GM12864 (cell line): Measurements from ENCODE around the gene CFAP46.

Experiments
- DNase-seq: peaks from one replicate; pipeline ENCODE4 v3.0.0-alpha.2; 2011; ENCODE audit warnings: low read depth
- H3K4me3 ChIP-seq: 2 replicates; pipeline ENCODE4 v1.5.1; 2011; ENCODE audit warnings: mild to moderate bottlenecking, low read depth, low read length, control low read depth
- TF ChIP-seq, protein P1 (sequence below): IDR thresholded peaks from 2 replicates; pipeline ENCODE4 v1.5.1; 2011; ENCODE audit warnings: low read depth, mild to moderate bottlenecking, moderate library complexity, low read length, control low read depth, inconsistent platforms; ENCODE audit errors: missing control alignments

Gene CFAP46

DNA sequence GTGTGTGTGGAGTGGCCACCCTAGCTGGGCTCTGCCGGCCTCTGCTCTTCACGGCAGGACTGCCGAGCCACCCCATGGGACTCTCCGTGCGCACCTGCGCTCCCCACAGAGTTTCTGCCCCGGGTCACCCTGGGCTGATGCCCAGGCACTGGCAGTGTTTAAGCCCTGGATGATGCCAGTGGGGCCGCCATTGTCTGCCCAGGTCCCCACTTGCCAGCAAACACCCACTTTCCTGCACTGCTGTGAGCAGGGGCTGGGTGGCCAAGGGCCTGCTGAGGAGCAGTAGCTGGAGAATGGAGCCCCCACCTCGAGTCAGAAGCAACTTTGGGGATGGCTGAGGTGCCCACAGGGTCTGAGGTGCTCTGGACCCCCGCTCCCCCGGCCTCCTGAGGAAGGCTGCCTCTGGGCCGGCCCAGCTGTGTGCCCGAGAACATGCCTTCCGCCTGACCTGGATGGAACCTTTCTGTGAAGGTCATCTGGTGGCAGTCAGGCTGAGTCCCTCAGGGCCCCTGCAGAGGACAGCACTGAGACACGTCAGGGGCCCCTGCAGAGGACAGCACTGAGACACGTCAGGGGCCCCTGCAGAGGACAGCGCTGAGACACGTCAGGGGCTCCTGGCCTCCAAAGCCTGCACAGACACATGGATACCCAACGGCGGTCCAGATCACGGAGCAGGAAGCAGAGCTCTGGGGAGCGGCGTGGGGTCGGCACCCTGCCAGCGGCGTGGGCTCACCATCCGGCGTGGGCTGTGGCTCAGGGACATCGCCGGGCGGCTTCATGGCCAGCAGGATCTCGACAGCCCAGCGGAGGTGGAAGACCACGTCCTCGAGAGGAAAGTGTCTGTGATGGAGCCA, 62.0 kb downstream of the CFAP46 start:
- TF ChIP-seq, protein P1, sequence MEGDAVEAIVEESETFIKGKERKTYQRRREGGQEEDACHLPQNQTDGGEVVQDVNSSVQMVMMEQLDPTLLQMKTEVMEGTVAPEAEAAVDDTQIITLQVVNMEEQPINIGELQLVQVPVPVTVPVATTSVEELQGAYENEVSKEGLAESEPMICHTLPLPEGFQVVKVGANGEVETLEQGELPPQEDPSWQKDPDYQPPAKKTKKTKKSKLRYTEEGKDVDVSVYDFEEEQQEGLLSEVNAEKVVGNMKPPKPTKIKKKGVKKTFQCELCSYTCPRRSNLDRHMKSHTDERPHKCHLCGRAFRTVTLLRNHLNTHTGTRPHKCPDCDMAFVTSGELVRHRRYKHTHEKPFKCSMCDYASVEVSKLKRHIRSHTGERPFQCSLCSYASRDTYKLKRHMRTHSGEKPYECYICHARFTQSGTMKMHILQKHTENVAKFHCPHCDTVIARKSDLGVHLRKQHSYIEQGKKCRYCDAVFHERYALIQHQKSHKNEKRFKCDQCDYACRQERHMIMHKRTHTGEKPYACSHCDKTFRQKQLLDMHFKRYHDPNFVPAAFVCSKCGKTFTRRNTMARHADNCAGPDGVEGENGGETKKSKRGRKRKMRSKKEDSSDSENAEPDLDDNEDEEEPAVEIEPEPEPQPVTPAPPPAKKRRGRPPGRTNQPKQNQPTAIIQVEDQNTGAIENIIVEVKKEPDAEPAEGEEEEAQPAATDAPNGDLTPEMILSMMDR: no peak
- DNase-seq: no peak
- H3K4me3 ChIP-seq: no peak overlapping the region

DNA sequence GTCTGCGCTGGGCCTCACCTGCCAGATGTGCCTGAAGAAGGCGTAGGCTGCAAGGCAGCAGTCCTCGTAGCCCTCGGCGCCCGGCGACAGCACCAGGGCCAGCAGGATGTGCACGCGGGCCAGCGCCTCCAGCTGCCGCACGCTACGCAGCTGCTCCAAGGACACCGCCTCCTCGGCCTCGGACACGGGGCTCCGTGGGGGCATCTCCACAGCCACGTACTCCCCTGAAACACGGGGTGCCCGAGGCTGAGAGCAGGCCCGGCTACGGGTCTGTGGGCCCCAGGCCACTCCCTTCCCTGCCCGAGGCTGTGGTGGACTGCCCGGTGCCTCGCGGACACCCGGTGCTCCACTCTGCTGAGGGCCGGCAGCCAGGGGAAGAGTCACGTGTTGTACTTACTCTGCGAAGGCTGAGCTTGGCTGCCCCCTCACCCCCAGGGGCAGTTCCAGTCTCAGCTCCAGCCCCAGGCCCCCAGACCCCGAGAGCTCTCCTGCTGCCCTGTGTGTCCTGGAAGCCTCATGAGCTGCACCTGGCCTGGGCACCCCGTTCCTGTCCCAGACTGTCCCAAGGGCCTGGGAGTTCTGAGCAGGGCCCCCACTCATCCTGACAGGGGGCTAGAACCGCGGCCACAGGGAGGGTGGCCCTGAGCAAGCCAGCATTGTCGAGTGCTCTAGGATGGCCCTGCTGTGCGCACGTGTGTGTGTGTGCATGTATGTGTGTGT, 62.8 kb downstream of the CFAP46 start:
- H3K4me3 ChIP-seq: no peak overlapping the region
- no peak for DNase-seq
- TF ChIP-seq, protein P1: no peak

DNA sequence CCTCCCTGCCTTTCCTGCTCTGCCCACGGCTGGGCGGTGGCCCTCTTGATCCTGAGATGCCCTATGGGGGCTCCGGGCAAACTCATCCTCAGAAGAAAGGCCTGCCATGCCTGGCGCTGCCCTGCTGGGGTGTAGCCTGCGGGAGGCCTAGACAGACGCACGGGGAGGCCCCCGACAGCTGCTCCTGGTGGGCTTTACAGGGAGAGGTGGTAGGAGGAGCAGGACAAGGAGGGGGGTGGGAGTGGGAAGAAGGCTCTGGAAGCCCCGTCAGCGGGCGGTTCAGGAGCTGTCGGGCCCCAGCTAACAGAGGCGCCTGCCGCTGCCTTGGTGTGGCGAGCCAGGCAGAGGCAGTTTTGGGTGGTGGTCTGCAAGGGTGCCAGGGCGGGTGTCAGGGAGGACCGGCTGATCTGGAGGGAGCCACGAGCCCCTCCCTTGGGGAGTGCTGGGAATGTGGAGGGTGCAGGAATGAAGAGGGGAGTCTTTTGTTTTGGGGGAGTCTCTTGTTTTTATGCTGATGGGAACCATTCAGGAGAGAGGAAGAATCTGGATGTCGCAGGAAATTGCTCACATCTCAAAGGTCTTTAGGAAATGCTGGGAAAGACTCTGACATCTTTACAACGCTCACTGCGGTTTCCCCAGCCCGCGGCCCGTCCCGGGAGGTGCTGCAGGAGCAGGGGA, 63.5 kb downstream of the CFAP46 start:
- H3K4me3 ChIP-seq: no peak overlapping the region
- DNase-seq: no peak
- TF ChIP-seq, protein P1: no peak

DNA sequence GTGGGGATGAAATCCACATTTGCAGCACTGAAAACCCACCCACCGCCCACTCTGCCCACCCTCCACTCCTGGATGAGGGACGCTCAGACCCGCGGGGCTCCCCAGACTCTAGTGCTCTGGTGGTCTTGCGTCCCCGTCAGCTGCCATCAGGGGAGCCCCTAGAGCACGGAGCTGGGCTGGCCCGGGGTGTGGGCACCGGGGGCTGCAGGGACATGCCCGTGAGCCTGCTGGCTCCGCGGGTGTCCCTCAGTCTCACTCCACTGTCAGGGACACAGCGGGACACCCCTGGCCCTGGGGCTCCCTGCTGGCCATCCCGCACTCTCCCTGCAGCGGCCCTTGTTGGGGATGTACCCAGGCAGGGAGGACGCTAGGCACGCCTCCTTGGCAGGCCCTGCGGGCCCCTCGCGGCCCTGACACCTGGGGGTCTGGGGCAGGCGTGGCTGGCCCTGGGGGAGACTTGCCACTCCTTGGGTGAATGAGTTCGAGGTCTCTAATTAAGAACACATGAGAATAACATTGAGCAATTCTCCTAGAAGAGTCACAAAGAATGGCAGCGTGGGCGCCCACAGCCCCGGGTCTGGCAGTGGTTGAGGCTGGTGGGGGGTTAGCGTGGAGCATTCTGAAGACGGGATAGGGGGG, 64.2 kb downstream of the CFAP46 start:
- no peak for DNase-seq
- TF ChIP-seq, protein P1: no peak
- no peak overlapping the region for H3K4me3 ChIP-seq

DNA sequence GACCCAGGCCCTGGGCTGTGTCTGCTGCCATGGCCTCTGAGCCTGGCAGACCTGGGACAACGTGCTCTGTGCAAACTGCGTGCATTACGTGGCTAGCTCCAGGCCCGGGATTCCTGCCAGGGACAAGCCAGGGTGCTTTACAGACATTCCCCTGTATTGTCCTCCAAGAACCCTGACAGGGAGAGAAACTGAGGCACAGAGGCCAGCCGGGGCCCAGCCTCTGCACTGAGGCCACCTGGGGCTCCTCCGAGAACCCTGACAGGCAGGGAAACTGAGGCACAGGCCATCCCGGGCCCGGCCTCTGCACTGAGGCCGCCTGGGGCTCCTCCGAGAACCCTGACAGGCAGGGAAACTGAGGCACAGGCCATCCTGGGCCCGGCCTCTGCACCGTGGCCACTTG, 64.9 kb downstream of the CFAP46 start:
- TF ChIP-seq, protein P1: no peak
- no peak for DNase-seq
- H3K4me3 ChIP-seq: no peak overlapping the region

DNA sequence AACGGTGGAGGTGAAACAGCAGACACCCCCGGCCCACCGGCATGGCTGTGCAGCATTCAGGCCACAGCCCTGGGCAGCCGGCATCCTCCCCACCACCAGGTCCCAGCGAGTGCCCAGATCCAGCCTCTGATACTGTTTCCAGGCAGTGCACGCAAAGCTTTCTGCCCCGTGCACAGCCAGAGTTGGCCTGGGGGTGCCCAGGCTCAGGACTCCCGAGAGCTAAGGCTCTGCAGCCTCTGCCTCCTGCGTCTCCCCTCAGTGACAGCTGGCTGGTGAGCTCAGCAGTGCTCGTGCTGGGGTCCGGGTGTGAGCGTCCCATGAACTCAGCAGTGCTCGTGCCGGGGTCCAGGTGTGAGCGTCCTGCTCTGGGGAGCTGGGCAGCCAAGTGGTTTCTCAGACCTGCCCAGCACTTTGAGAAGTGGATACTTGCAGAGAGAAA, 65.4 kb downstream of the CFAP46 start:
- TF ChIP-seq, protein P1: no peak
- H3K4me3 ChIP-seq: no peak overlapping the region
- DNase-seq: no peak
